ENCODE data around the gene MFF. TPM values are rescaled to one million over a fixed set of nuclear protein-coding genes. Genes with fewer than 3 reads are reported as not detected.
"Not testable (repeated sequence)": the region's sequence is repeated elsewhere in the genome, so short reads cannot be mapped to it uniquely, and the experiment has no call there.

Gene MFF
- total RNA-seq, 1 donor = 61.7 TPM

DNA sequence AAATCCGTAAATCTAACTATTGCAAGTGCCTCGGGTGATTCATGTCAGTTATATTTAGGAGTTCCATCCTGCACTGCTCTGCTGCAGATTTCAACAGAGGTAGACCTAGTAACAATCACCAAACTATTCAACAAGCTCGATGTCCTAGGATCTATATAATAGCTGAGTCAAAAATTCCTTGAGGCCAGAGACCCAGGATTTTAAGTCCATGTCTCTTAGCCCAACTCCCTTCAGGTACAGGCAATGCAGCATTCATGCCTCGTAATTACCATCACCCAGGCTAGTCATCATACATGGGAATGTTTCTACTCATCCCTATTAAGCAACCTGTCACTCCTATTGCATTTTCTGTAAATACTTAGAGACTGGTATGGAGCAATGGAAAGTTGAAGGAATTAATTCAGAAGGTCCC lies 53.3 kb downstream of the MFF start:
- Histone ChIP-seq H3K4me1 (ENCODE audit: insufficient read depth, low read length) (no peaks in the 10 kb centered on the region), H3K4me3 (ENCODE audit: low read length) (no peak overlapping the region), H3K27me3 (ENCODE audit: insufficient read depth, low read length) (no peaks in the 10 kb centered on the region), H3K9me3 (ENCODE audit: low read depth, low read length) (no peaks in the 10 kb centered on the region)

DNA sequence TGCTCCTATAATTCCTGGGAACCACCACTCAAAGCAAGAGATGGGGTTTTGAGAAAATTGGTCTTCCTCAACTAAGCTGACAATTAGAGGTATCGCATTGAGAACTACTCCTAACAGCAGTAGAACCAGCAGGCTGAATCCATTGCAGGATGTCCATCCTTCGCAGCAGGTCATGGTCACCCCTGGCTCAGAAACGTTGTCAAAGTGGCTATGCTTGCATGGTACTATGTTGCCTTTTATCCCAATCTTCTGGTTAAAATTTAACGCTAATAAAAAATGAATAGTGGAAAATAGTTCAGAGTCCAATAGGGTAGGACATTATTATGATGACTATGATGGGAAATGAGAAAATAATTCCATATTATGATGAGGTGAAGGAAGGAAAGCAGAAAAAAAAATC lies 54.0 kb downstream of the MFF start, which contains the start of gene TM4SF20:
Gene TM4SF20 (minus strand): TSS at position 212 of the 400 bp plus-strand sequence. CDS start 38 bp downstream, at position 174.
- Histone ChIP-seq H3K27me3 (ENCODE audit: insufficient read depth, low read length) (no peaks in the 10 kb centered on the region), H3K4me3 (ENCODE audit: low read length) (no peak within 1 kb of the TSS)

DNA sequence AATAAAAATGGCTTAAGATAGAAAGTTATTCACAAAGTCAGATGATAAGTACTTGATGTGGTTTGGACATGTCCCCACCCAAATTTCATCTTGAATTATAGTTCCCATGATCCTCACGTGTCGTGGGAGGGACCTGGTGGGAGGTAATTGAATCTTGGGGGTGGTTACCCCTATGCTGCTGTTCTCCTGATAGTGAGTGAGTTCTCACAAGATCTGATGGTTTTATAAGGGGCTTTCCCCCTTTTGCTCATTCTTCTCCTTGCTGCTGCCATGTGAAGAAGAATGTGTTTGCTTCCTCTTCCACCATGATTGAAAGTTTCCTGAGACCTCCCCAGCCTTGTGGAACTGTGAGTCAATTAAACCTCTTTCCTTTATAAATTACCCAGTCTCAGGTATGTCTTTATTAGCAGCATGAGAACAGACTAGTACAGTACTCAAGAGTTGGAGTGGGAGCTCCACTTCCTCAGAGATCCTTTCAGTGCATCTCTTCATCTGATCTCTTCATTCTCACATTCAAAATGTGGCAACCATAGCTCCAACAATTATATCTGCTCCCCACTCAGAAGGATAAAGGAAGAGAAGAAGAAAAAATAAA lies 57.3 kb downstream of the MFF start:
- peaks cover 20% of the 10 kb centered on the region for H3K4me1 ChIP-seq (ENCODE audit: insufficient read depth, low read length)
- H3K4me3 ChIP-seq (ENCODE audit: low read length); H3K9me3 ChIP-seq (ENCODE audit: low read depth, low read length); H3K27me3 ChIP-seq (ENCODE audit: insufficient read depth, low read length): not testable (repeated sequence)

More for the DNA sequence above, 54.0 kb downstream of the MFF start, which contains the start of gene TM4SF20:
- Histone ChIP-seq H3K4me1 (ENCODE audit: insufficient read depth, low read length) (no peaks in the 10 kb centered on the region), H3K9me3 (ENCODE audit: low read depth, low read length) (no peaks in the 10 kb centered on the region)

DNA sequence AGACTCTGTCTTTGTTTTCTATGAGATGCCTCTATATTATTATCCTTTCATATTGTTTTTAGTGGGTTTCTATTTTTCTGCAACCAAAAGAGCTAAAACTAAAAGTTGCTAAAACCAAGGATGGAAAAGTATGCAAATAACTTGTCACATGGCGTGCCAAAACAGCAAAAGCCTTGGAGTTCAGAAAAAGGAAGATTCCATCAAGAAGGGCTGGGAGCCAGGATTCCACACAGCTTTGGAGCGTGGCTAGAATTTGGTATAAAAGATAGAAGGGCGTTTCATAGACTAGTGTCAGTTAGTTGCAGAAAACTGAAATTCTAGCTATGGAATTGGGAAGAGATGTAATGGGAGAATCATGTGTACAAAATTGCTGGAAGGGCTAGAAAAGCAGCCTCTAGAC lies 58.6 kb downstream of the MFF start:
- H3K27me3 ChIP-seq (ENCODE audit: insufficient read depth, low read length) = no peaks in the 10 kb centered on the region
- H3K9me3 ChIP-seq (ENCODE audit: low read depth, low read length) = no peaks in the 10 kb centered on the region
- peaks cover 20% of the 10 kb centered on the region for H3K4me1 ChIP-seq (ENCODE audit: insufficient read depth, low read length)
- no peak overlapping the region for H3K4me3 ChIP-seq (ENCODE audit: low read length)

DNA sequence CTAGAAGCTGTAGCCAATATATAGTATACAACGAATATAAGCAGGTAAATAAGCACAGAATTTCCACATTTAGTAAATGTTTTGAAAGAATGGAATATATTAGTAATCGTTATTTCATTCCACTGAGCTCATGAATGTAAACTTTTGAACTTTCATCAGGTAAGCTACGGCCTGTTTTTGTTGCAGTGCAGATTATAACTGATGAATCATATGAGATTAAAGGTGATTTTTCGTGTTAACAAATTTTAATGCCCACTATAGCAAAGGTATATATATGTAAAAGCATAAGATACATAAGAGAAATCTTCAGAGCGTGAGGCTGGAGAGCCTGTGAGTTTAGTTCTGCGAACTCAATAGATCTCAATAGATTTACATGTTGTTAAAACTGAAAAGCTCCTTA lies 61.6 kb downstream of the MFF start:
- no peak overlapping the region for H3K4me3 ChIP-seq (ENCODE audit: low read length)
- H3K9me3 ChIP-seq (ENCODE audit: low read depth, low read length) = no peaks in the 10 kb centered on the region
- peaks cover 20% of the 10 kb centered on the region for H3K4me1 ChIP-seq (ENCODE audit: insufficient read depth, low read length)

DNA sequence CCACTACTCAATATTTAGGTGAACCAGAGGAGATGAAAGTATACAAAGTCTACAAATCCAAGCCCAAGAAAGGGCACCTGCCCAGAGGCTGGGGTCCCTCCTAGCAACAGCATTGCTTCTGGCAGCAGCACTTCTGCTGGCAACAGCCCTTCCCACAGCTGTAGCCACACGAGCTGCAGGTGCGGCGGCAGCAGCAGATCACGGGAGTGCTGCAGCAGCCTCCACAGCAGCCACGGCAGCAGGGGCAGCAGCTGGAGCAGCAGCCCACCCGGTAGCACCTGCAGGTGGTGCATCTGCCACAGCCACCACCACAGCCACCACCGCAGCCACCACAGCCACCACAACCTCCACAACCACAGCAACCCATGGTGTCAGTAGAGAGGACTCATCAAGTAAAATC lies 62.5 kb downstream of the MFF start, which contains the start of gene SCYGR1:
Gene SCYGR1 (minus strand): TSS at position 367 of the 400 bp plus-strand sequence. CDS start 0 bp downstream, at position 367.
- peaks cover 20% of the 10 kb centered on the region for H3K4me1 ChIP-seq (ENCODE audit: insufficient read depth, low read length)
- not testable (repeated sequence) for H3K4me3 ChIP-seq (ENCODE audit: low read length); H3K27me3 ChIP-seq (ENCODE audit: insufficient read depth, low read length); H3K9me3 ChIP-seq (ENCODE audit: low read depth, low read length)

More for the DNA sequence above, 61.6 kb downstream of the MFF start:
- no peaks in the 10 kb centered on the region for H3K27me3 ChIP-seq (ENCODE audit: insufficient read depth, low read length)

DNA sequence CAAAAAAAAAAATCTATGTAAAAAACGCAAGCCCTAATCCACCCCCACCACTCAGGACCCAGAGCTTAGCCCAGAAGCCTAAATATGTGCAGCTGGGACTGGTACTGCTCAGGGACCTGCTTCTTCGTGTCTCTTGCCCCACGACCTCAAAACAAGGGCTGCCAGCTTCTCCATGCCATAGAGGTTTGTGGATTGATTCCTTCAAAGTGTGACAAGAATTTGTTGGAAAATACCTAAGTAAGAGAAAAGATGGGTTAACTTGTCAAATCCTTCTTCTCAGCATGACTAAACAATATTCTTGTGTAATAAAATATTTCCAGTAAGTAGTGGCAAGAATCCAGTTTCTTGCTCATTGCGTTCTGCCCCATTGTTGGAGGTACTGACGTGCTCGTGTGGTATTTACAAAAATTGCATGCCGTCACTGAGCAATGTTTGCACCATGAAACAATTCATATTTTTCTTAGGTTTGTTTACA lies 63.5 kb downstream of the MFF start:
- Histone ChIP-seq H3K4me3 (ENCODE audit: low read length) (no peak overlapping the region), H3K27me3 (ENCODE audit: insufficient read depth, low read length) (no peaks in the 10 kb centered on the region), H3K4me1 (ENCODE audit: insufficient read depth, low read length) (peaks cover 24% of the 10 kb centered on the region), H3K9me3 (ENCODE audit: low read depth, low read length) (no peaks in the 10 kb centered on the region)

DNA sequence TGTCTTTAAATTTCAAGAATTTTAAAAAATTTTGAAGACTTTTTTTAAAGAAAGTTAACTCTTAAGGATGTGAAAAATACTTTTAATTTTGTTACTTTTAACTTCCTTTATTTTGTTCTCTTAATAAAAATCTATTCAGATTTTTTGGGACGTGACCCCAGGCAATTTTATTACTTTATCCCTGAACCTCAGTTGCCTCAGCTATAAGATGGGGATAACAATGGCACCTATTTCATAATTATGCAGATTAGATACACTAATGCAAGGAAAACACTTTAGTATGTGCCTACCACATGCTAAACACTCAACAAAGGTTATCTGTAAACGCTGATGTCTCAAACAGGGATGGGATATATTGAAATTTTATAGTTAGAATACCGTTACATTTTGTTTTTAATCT lies 64.2 kb downstream of the MFF start:
- no peaks in the 10 kb centered on the region for H3K27me3 ChIP-seq (ENCODE audit: insufficient read depth, low read length)

DNA sequence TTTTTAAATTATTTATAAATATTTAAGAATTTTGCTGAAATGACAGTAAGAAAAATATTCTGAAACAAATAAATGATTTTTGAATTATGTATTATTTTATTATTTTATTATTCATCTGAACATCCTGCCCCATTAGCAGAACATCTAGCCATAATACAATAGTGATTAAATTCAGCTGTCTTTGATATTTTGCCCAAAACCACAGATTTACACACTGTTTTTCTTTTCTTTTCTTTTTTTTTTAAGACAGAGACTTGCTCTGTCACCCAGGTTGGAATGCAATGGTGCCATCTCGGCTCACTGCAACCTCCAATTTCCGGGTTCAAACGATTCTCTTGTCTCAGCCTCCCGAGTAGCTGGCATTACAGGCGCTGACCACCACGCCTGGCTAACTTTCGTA lies 64.6 kb downstream of the MFF start:
- no peak overlapping the region for H3K4me3 ChIP-seq (ENCODE audit: low read length)
- H3K4me1 ChIP-seq (ENCODE audit: insufficient read depth, low read length) = peaks cover 27% of the 10 kb centered on the region
- no peaks in the 10 kb centered on the region for H3K27me3 ChIP-seq (ENCODE audit: insufficient read depth, low read length)
- H3K9me3 ChIP-seq (ENCODE audit: low read depth, low read length) = no peaks in the 10 kb centered on the region

More for the DNA sequence above, 64.2 kb downstream of the MFF start:
- Histone ChIP-seq H3K9me3 (ENCODE audit: low read depth, low read length) (no peaks in the 10 kb centered on the region), H3K4me3 (ENCODE audit: low read length) (no peak overlapping the region), H3K4me1 (ENCODE audit: insufficient read depth, low read length) (peaks cover 26% of the 10 kb centered on the region)

DNA sequence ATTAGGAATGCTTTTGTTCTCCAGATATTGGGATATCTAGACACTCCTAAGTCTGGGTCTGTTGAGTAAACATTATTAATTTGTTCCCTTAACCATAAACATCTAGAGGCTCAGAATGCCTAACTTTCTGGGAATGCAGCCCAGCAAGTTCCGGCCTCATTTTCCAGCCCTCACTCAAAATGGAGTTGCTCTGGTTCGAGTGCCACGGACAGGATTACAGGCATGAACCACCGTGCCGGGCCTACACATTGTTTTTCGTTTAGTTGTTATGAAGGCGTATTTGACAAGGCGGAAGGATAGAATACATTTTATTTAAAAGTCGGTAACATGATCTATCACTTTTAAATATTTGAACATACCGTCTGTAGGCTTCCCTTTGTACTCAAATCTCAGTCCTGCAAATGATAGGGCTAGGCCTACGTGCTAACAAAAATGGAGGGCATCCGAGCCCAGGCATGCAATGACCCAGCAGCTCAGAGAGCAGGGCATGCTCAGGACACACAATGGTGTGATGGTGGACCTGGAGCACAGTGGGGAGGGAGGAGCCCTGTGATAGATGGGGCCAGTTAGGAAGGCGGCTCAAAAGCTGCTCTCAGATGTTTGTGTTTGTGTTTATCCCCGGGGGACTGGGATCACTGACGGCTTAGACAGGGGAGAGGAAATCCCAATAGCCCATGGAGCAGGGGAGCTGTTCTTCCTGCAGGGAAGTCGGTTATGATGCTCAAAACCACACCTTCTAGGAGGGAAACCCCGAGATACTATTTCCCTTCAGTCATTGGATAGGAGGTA lies 65.6 kb downstream of the MFF start:
- no peaks in the 10 kb centered on the region for H3K9me3 ChIP-seq (ENCODE audit: low read depth, low read length)
- no peaks in the 10 kb centered on the region for H3K27me3 ChIP-seq (ENCODE audit: insufficient read depth, low read length)
- H3K4me1 ChIP-seq (ENCODE audit: insufficient read depth, low read length) = peaks cover 21% of the 10 kb centered on the region
- no peak overlapping the region for H3K4me3 ChIP-seq (ENCODE audit: low read length)

DNA sequence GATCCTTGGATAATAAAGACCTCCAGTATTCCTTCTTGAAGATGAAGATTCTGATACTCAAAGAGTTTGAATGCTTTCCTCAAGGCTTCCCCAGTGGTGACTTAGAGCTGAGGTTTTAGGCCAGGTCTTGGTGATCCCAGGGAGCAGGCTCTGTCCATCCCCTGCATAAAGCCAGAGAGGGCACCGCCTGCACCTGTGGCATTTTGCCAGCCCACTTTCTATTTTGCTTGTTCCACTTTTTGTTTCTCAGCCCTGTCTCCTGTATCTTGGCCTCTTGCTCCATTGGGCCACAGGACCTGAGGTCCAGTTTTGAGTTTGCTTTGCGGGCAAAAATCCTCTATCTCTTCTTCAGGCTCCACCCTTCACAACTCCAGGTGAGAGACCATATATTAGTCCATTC lies 69.3 kb downstream of the MFF start:
- Histone ChIP-seq H3K27me3 (ENCODE audit: insufficient read depth, low read length) (no peaks in the 10 kb centered on the region), H3K4me3 (ENCODE audit: low read length) (no peak overlapping the region), H3K9me3 (ENCODE audit: low read depth, low read length) (no peaks in the 10 kb centered on the region), H3K4me1 (ENCODE audit: insufficient read depth, low read length) (peaks cover 29% of the 10 kb centered on the region)

DNA sequence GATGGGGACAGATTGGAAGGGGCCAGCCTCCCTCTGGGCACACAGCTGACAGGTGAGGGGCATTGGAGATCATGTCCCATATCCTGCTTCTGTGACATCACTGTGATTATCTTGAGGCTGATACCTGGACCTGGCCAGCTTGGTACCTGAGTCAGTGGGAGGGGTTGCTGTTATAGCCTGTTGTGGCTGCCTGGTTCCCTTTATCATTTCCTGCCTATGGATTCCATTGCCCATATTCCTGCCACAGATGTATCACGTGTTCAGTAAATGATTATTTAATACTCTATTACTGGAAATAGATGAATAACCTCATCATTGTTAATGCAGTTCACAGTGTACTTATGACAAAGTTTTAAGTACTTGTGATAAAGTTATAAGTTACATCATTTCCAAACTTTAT lies 70.5 kb downstream of the MFF start:
- no peaks in the 10 kb centered on the region for H3K27me3 ChIP-seq (ENCODE audit: insufficient read depth, low read length)
- no peaks in the 10 kb centered on the region for H3K9me3 ChIP-seq (ENCODE audit: low read depth, low read length)
- H3K4me3 ChIP-seq (ENCODE audit: low read length) = no peak overlapping the region
- peaks cover 29% of the 10 kb centered on the region for H3K4me1 ChIP-seq (ENCODE audit: insufficient read depth, low read length)

DNA sequence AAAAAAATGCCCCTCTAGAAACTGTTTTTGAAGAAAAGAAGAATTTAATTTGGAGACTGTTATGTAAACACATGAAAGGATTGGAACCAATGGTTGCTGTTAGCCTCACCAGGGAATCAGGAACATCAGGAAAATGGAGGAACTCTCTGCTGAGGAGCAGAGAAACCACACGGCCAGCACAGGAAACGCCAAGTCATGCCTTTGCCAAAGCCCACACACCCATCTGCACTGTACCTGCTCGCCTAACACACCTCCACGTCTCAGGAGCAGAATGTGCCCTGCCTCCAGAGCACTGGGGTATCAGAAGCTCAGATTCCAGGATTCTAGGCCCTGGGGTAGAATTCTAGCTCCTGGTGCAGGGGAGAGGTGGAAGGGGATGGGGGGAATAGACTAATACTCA lies 72.5 kb downstream of the MFF start:
- Histone ChIP-seq H3K4me3 (ENCODE audit: low read length) (no peak overlapping the region), H3K4me1 (ENCODE audit: insufficient read depth, low read length) (peaks cover 29% of the 10 kb centered on the region), H3K9me3 (ENCODE audit: low read depth, low read length) (no peaks in the 10 kb centered on the region), H3K27me3 (ENCODE audit: insufficient read depth, low read length) (no peaks in the 10 kb centered on the region)

DNA sequence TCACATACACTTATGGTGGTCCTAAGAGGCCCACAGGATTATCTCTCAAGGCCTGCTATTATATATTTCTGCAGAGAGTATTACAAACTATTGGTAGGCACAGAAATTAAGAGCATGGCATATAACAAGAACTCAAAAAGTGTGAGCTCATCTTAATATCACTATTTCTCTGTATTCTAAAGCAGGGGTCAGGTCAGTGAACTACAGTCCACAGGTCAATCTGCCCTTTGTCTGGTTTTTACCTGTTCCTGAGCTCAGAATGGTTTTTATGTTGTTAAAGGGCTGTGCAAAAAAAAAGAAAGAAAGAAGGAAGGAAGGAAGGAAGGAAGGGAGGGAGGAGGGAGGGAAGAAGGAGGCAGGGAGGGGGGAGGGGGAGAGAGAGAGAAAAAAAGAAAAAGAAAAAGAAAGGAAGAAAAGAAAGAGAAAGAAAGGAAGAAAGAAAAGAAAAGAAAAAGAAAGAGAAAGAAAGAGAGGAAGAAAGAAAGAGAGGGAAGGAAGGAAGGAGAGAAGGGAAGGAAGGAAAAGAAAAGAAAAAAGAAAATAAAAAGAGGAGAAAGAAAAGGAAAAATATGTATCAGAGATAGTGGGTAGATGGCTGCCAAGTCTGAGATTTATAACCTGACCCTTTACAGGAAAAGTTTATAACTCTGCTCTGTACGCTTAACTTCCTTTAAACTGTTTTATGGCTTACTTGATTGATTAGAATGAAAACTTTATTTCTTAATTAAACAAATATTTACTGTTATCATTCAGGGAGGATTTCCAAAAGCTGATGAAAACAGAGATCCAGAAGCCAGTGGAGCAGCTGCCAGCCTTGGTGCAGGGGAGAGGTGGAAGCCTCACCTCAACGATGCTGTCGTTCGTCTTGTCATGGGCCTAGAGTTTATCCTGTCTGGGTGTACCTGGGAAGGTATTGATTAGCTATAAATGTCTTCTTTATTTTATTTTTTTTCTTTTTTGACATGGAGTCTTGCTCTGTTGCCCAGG lies 73.9 kb downstream of the MFF start:
- Histone ChIP-seq H3K27me3 (ENCODE audit: insufficient read depth, low read length) (no peaks in the 10 kb centered on the region), H3K9me3 (ENCODE audit: low read depth, low read length) (no peaks in the 10 kb centered on the region), H3K4me3 (ENCODE audit: low read length) (no peak overlapping the region), H3K4me1 (ENCODE audit: insufficient read depth, low read length) (peaks cover 27% of the 10 kb centered on the region)

DNA sequence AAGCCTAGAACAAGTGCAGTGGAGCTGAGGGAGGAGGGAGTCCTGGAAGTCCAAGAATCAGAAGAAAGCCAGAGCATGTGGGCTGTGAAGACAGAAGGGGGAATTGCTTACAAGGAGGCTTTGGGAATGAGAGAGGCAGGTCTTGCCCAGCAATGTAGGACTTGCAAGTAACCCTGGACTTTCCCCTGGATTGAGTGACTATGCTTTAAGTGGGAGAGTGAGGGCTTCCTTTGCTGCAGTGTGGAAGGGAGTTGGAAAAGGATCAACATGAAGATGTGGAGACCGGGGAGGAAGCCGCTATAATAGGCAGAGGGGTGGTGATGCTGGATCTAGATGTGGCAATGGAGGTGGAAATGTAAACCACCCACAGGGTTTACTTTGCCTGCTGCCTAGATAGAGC lies 76.5 kb downstream of the MFF start:
- peaks cover 42% of the 10 kb centered on the region for H3K4me1 ChIP-seq (ENCODE audit: insufficient read depth, low read length)
- no peaks in the 10 kb centered on the region for H3K9me3 ChIP-seq (ENCODE audit: low read depth, low read length)
- H3K4me3 ChIP-seq (ENCODE audit: low read length) = no peak overlapping the region
- no peaks in the 10 kb centered on the region for H3K27me3 ChIP-seq (ENCODE audit: insufficient read depth, low read length)

All from mononuclear cell (primary cell).